Stomach (tissue), 4 donors: ENCODE measurements around the gene ATP9B.

Experiments used
- EP300 ChIP-seq: sonication (generic); formaldehyde crosslinking; IDR thresholded peaks from one replicate; pipeline ENCODE4 v1.6.1; 2017; ENCODE audit warnings: antibody characterized with exemption
- POLR2A ChIP-seq, 4 donors: fragments of 450-650 bp; IDR thresholded peaks; one replicate each; pipeline ENCODE4 v1.6.1; 2016; ENCODE audit warnings: antibody characterized with exemption in 4 of 4, control low read depth in 2 of 4, mild to moderate bottlenecking in 1 of 4, moderate library complexity in 1 of 4
- POLR2AphosphoS5 ChIP-seq, 3 donors: sonication (generic); formaldehyde crosslinking; IDR thresholded peaks; one replicate each; pipeline ENCODE4 v1.6.1; 2016; ENCODE audit warnings: antibody characterized with exemption in 3 of 3
- TF ChIP-seq, protein P1 (sequence below), 7 experiments: fragments of 450-650 bp in 4 of 7; fragments of 200-600 bp in 3 of 7; sonication (generic) in 3 of 7; IDR thresholded peaks; one replicate each; pipeline ENCODE4 v1.5.1; 2016 to 2019; ENCODE audit warnings: antibody characterized with exemption in 7 of 7, control low read depth in 2 of 7, mild to moderate bottlenecking in 1 of 7

GRCh38 chr18:79343567-79344207 lies 274.5 kb downstream of the ATP9B start:
- TF ChIP-seq, protein P1, sequence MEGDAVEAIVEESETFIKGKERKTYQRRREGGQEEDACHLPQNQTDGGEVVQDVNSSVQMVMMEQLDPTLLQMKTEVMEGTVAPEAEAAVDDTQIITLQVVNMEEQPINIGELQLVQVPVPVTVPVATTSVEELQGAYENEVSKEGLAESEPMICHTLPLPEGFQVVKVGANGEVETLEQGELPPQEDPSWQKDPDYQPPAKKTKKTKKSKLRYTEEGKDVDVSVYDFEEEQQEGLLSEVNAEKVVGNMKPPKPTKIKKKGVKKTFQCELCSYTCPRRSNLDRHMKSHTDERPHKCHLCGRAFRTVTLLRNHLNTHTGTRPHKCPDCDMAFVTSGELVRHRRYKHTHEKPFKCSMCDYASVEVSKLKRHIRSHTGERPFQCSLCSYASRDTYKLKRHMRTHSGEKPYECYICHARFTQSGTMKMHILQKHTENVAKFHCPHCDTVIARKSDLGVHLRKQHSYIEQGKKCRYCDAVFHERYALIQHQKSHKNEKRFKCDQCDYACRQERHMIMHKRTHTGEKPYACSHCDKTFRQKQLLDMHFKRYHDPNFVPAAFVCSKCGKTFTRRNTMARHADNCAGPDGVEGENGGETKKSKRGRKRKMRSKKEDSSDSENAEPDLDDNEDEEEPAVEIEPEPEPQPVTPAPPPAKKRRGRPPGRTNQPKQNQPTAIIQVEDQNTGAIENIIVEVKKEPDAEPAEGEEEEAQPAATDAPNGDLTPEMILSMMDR (IDR thresholded peaks at IDR 0.05): no peak
- TF ChIP-seq POLR2AphosphoS5 (IDR thresholded peaks at IDR 0.05) (peak in 1 of 3 donors; percentile 61), POLR2A (IDR thresholded peaks at IDR 0.05) (no peak), EP300 (no peak)
